Adipocyte (in vitro differentiated cells): ENCODE results near the gene PLCD1.
"Not testable (repeated sequence)": the region's sequence is repeated elsewhere in the genome, so short reads cannot be mapped to it uniquely, and the experiment has no call there.

Source experiments
- DNase-seq: peaks from one replicate; pipeline ENCODE4 v3.0.0-alpha.2; 2015; ENCODE audit warnings: low read depth
- H3K27me3 ChIP-seq: replicated peaks from 2 replicates; pipeline ENCODE4 v1.7.0; 2013; ENCODE audit warnings: mild to moderate bottlenecking, low read length, moderate library complexity; ENCODE audit not compliant: control insufficient read depth, insufficient read depth
- H3K36me3 ChIP-seq: 2 replicates; pipeline ENCODE4 v1.7.0; 2013; ENCODE audit warnings: low read length, mild to moderate bottlenecking, moderate library complexity; ENCODE audit not compliant: control insufficient read depth, insufficient read depth, severe bottlenecking
- H3K4me1 ChIP-seq: 2 replicates; pipeline ENCODE4 v1.7.0; 2013; ENCODE audit warnings: mild to moderate bottlenecking, low read length, moderate library complexity; ENCODE audit not compliant: control insufficient read depth, insufficient read depth
- H3K4me3 ChIP-seq: 2 replicates; pipeline ENCODE4 v1.7.0; 2013; ENCODE audit warnings: mild to moderate bottlenecking, low read length, moderate library complexity
- H3K9ac ChIP-seq: 2 replicates; pipeline ENCODE4 v1.7.0; 2013; ENCODE audit warnings: mild to moderate bottlenecking, low read length, moderate library complexity
- H3K9me3 ChIP-seq: 2 replicates; pipeline ENCODE4 v1.7.0; 2013; ENCODE audit warnings: mild to moderate bottlenecking, low read length, moderate library complexity; ENCODE audit not compliant: control insufficient read depth

PLCD1 gene

DNA sequence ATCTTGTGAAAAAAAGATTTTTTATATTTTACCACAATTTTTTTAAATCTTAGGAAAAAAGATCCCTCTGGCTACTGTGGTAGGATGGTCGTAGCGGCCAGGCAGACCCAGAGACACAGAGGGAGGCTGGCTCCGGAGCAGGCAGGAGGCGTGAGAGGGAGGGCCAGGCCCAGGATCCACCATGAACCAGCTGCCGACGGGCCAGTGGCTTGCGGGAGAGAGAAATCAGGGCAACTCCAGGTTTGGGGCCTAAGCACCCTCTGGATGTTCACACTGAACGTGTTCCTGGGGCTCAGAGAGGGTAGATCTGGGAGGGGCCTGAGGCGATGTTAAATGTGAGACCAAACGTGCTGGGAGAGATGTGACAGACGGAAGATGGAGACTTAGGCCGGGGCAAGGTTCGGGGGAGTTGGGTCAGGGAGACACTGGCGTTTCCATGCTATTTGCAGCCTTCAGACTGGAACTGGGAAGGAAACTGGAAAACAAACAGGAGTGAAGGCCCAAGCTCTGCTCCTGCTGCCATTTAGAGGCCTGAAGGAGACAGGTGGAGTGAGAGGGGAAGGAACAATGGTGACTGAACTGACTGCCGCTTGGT is 40.4 kb downstream of the PLCD1 start:
- DNase-seq = no peak
- Histone ChIP-seq H3K36me3 (peaks cover 8% of the 10 kb centered on the region), H3K4me1 (peaks cover 3% of the 10 kb centered on the region), H3K9me3 (no peaks in the 10 kb centered on the region), H3K27me3 (no peaks in the 10 kb centered on the region), H3K4me3 (no peak overlapping the region), H3K9ac (no peak overlapping the region)

- H3K27me3 ChIP-seq, H3K4me3 ChIP-seq, H3K36me3 ChIP-seq, H3K9ac ChIP-seq, H3K9me3 ChIP-seq, DNase-seq, H3K4me1 ChIP-seq: not testable (repeated sequence)
These were observed 41.1 kb downstream of the PLCD1 start for GRCh38 chr3:37988376-37988775.

DNA sequence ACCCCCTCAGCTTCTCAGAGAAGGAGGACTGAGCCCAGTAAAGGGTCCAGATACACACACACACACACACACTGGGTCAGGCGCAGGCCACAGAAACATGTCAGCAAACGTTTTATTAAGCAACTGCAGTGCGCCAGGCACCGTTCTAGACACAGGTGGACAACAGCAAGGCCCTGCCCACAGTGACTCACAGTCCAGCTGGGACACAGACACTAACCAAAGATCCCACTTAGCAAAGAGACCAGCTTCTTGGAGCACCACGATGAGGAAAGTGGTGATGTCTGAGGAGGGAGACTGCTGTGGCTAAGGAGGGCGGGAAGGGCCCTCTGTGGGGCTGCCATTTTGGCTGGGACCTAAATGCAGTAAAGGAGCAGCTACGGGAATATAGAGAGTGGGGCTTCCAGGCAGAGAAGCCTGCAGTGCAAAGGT is 41.7 kb downstream of the PLCD1 start:
- Histone ChIP-seq H3K27me3 (no peaks in the 10 kb centered on the region), H3K36me3 (peaks cover 9% of the 10 kb centered on the region), H3K9me3 (no peaks in the 10 kb centered on the region), H3K4me1 (no peaks in the 10 kb centered on the region), H3K4me3 (no peak overlapping the region), H3K9ac (no peak overlapping the region)
- DNase-seq = no peak

DNA sequence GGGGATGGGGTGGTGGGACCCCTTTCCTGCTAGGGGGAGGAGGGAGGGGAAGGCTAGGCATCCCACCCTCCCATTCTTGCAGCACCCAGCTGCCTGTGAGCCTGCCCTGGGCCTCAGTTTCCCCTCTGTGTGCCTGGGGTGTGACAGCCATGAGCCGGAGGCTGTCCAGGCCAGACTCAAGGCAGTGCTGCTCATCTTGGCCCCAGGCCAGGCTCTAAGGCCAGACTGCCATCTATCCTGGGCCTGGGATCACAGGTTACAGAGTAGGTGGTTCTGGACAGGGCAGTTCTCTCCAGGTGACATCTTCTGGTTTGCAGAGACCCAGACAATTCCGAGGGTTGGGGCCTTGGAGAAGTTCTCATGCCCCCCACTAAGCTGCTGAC is 42.1 kb downstream of the PLCD1 start:
- no peak overlapping the region for H3K4me3 ChIP-seq
- no peak overlapping the region for H3K9ac ChIP-seq
- DNase-seq = no peak
- H3K36me3 ChIP-seq = peaks cover 13% of the 10 kb centered on the region
- H3K9me3 ChIP-seq = no peaks in the 10 kb centered on the region
- no peaks in the 10 kb centered on the region for H3K4me1 ChIP-seq
- no peaks in the 10 kb centered on the region for H3K27me3 ChIP-seq

- Histone ChIP-seq H3K36me3 (peaks cover 19% of the 10 kb centered on the region), H3K9me3 (no peaks in the 10 kb centered on the region), H3K27me3 (no peaks in the 10 kb centered on the region), H3K4me1 (no peaks in the 10 kb centered on the region), H3K9ac (no peak overlapping the region), H3K4me3 (no peak overlapping the region)
- no peak for DNase-seq
These were observed 42.7 kb downstream of the PLCD1 start for GRCh38 chr3:37986479-37987314.

DNA sequence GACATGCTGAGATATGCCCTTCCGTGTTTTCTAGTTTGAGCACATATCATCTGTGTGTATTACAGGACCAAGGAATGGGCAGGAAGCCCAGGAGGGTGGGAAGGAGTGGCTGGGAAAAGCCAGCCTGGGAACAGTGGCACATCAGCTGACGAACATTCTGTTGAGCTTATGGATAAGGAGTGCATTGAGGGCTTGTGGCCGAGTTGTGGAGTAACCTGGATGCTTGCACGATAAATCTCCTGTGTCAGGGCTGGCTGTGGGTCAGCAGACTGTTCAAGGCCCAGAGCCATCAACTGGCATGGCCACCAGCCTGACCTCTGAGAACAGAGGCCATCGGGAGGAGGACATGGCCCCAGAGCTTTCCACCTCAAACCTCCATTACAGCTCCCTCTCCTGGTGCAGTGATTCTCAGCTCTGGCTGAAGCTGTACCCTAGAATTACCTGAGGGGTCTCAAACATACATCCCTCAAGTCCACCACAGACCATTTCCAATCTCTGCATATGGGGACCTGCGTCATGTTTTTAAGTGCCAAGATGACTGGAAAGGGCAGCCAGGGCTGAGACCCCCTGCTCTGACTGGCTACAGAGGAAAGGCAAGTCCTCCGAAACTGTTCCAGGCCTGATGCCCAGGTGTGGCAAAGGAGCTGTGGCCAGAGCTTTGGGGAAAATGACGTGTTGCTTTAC is 43.7 kb downstream of the PLCD1 start:
- peak overlapping the region; percentile 23 for H3K9ac ChIP-seq
- no peaks in the 10 kb centered on the region for H3K27me3 ChIP-seq
- H3K4me3 ChIP-seq = no peak overlapping the region
- no peak for DNase-seq
- H3K9me3 ChIP-seq = no peaks in the 10 kb centered on the region
- peaks cover 27% of the 10 kb centered on the region for H3K36me3 ChIP-seq
- H3K4me1 ChIP-seq = peaks cover under 1% of the 10 kb centered on the region

DNA sequence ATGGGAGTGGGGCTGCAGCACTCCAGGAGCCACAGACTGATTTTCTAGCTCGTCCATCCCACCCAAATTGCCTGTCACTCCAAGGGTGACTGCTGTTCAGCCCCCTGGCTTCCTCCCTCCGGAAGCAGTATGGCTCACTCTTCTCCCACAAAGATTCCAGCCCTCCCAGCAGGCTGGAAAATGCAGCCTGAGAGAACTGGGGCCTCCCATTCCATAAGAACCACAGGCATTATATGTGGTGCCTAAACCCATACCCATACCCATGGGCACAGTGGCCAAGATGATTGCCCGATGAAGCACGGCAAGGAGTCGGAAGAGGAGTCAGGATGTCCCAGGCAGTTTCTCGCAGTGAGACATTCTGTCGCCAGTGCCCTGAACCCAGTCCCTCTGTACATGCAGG is 44.8 kb downstream of the PLCD1 start:
- H3K4me1 ChIP-seq = peaks cover 6% of the 10 kb centered on the region
- no peak overlapping the region for H3K9ac ChIP-seq
- no peak overlapping the region for H3K4me3 ChIP-seq
- no peaks in the 10 kb centered on the region for H3K27me3 ChIP-seq
- H3K36me3 ChIP-seq = peaks cover 32% of the 10 kb centered on the region
- H3K9me3 ChIP-seq = no peaks in the 10 kb centered on the region
- no peak for DNase-seq

- DNase-seq = no peak
- H3K9me3 ChIP-seq = no peaks in the 10 kb centered on the region
- H3K27me3 ChIP-seq = no peaks in the 10 kb centered on the region
- peaks cover 7% of the 10 kb centered on the region for H3K4me1 ChIP-seq
- no peak overlapping the region for H3K4me3 ChIP-seq
- H3K9ac ChIP-seq = no peak overlapping the region
- H3K36me3 ChIP-seq = peaks cover 32% of the 10 kb centered on the region
These were observed 45.4 kb downstream of the PLCD1 start for GRCh38 chr3:37984051-37984450.

- H3K9ac ChIP-seq = no peak overlapping the region
- DNase-seq = no peak
- H3K36me3 ChIP-seq = peaks cover 32% of the 10 kb centered on the region
- H3K4me3 ChIP-seq = no peak overlapping the region
- H3K9me3 ChIP-seq = no peaks in the 10 kb centered on the region
- no peaks in the 10 kb centered on the region for H3K27me3 ChIP-seq
- H3K4me1 ChIP-seq = peaks cover 21% of the 10 kb centered on the region
These were observed 47.1 kb downstream of the PLCD1 start for GRCh38 chr3:37982331-37982730.

DNA sequence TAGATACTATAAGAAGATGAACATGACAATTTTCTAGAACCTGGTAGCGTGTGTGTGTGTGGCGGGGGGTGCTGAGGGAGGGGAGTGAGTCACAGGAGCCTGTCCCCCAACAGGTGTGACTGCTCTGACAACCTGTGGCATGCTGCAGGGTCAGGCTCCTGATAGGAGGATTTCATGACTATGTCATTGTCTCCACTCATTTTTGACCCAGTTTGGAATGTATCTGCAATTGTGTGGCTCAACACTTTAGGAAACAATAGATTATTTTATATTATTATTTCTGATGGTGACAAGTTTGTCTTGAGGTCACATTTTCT is 48.1 kb downstream of the PLCD1 start:
- no peak overlapping the region for H3K4me3 ChIP-seq
- H3K9ac ChIP-seq = no peak overlapping the region
- no peaks in the 10 kb centered on the region for H3K27me3 ChIP-seq
- peaks cover 40% of the 10 kb centered on the region for H3K36me3 ChIP-seq
- no peak for DNase-seq
- peaks cover 24% of the 10 kb centered on the region for H3K4me1 ChIP-seq
- H3K9me3 ChIP-seq = no peaks in the 10 kb centered on the region

- Histone ChIP-seq H3K4me1 (peaks cover 24% of the 10 kb centered on the region), H3K9ac (no peak overlapping the region), H3K4me3 (no peak overlapping the region), H3K27me3 (no peaks in the 10 kb centered on the region), H3K9me3 (no peaks in the 10 kb centered on the region), H3K36me3 (peaks cover 46% of the 10 kb centered on the region)
- no peak for DNase-seq
These were observed 48.7 kb downstream of the PLCD1 start for GRCh38 chr3:37980462-37981347.
